ENCODE data around the gene THEMIS.
A peak's percentile ranks its signal among the peaks of the same experiment; 100 is the strongest.

The THEMIS gene

GRCh38 chr6:127761084-127761483 lies 139.8 kb downstream of the THEMIS start:
- Histone ChIP-seq H3K4me2 (ENCODE audit: insufficient read depth, low read length) (no peak overlapping the region), H3K4me1 (ENCODE audit: insufficient read depth, low read length) (peaks cover 27% of the 10 kb centered on the region), H3K79me2 (ENCODE audit: insufficient read depth, low read length) (no peaks in the 10 kb centered on the region), H2AFZ (ENCODE audit: low read depth, low read length) (no peak overlapping the region), H3K9ac (ENCODE audit: low read depth, low read length) (no peak overlapping the region), H3K36me3 (ENCODE audit: insufficient read depth, low read length) (no peaks in the 10 kb centered on the region), H3K27ac (ENCODE audit: low read length) (no peak overlapping the region), H3K9me3 (ENCODE audit: insufficient read depth, low read length, severe bottlenecking) (peaks cover 1% of the 10 kb centered on the region), H3K4me3 (ENCODE audit: low read depth in 1 of 2, low read length in 2 of 2) (no peak overlapping the region), H4K20me1 (ENCODE audit: insufficient read depth, low read length) (no peaks in the 10 kb centered on the region), H3K27me3 (ENCODE audit: insufficient read depth, low read length, poor library complexity) (no peaks in the 10 kb centered on the region)
- DNase-seq (peak; percentile 12), ATAC-seq (ENCODE audit: insufficient read depth, low read depth) (peak; percentile 85)
- TF ChIP-seq CTCF (IDR thresholded peaks at IDR 0.05; ENCODE audit: borderline replicate concordance, extremely low read depth, low read length, poor library complexity, severe bottlenecking) (no peak), EZH2 (IDR thresholded peaks at IDR 0.05; ENCODE audit: borderline replicate concordance, low read depth, low read length, severe bottlenecking) (no peak)

- no peaks in the 10 kb centered on the region for H3K9me3 ChIP-seq (ENCODE audit: insufficient read depth, low read length, severe bottlenecking)
- ATAC-seq (ENCODE audit: insufficient read depth, low read depth) (no peak), DNase-seq (no peak)
Observed at GRCh38 chr6:127749095-127749494, 151.8 kb downstream of the THEMIS start.

GRCh38 chr6:127748290-127748689 lies 152.6 kb downstream of the THEMIS start:
- no peak overlapping the region for H2AFZ ChIP-seq (ENCODE audit: low read depth, low read length)

More at GRCh38 chr6:127749095-127749494, 151.8 kb downstream of the THEMIS start:
- Histone ChIP-seq H3K9ac (ENCODE audit: low read depth, low read length) (no peak overlapping the region), H3K27ac (ENCODE audit: low read length) (no peak overlapping the region), H4K20me1 (ENCODE audit: insufficient read depth, low read length) (no peaks in the 10 kb centered on the region), H3K4me2 (ENCODE audit: insufficient read depth, low read length) (no peak overlapping the region), H3K36me3 (ENCODE audit: insufficient read depth, low read length) (no peaks in the 10 kb centered on the region), H3K4me3 (ENCODE audit: low read depth in 1 of 2, low read length in 2 of 2) (no peak overlapping the region), H3K27me3 (ENCODE audit: insufficient read depth, low read length, poor library complexity) (no peaks in the 10 kb centered on the region), H3K79me2 (ENCODE audit: insufficient read depth, low read length) (no peaks in the 10 kb centered on the region), H2AFZ (ENCODE audit: low read depth, low read length) (no peak overlapping the region), H3K4me1 (ENCODE audit: insufficient read depth, low read length) (no peaks in the 10 kb centered on the region)
- TF ChIP-seq EZH2 (IDR thresholded peaks at IDR 0.05; ENCODE audit: borderline replicate concordance, low read depth, low read length, severe bottlenecking) (no peak), CTCF (IDR thresholded peaks at IDR 0.05; ENCODE audit: borderline replicate concordance, extremely low read depth, low read length, poor library complexity, severe bottlenecking) (no peak)

More at GRCh38 chr6:127748290-127748689, 152.6 kb downstream of the THEMIS start:
- Histone ChIP-seq H3K27me3 (ENCODE audit: insufficient read depth, low read length, poor library complexity) (no peaks in the 10 kb centered on the region), H3K9ac (ENCODE audit: low read depth, low read length) (no peak overlapping the region), H3K4me3 (ENCODE audit: low read depth in 1 of 2, low read length in 2 of 2) (no peak overlapping the region), H3K4me2 (ENCODE audit: insufficient read depth, low read length) (no peak overlapping the region), H3K4me1 (ENCODE audit: insufficient read depth, low read length) (no peaks in the 10 kb centered on the region), H3K36me3 (ENCODE audit: insufficient read depth, low read length) (no peaks in the 10 kb centered on the region), H3K79me2 (ENCODE audit: insufficient read depth, low read length) (no peaks in the 10 kb centered on the region), H3K27ac (ENCODE audit: low read length) (no peak overlapping the region), H4K20me1 (ENCODE audit: insufficient read depth, low read length) (no peaks in the 10 kb centered on the region), H3K9me3 (ENCODE audit: insufficient read depth, low read length, severe bottlenecking) (no peaks in the 10 kb centered on the region)
- TF ChIP-seq EZH2 (IDR thresholded peaks at IDR 0.05; ENCODE audit: borderline replicate concordance, low read depth, low read length, severe bottlenecking) (no peak), CTCF (IDR thresholded peaks at IDR 0.05; ENCODE audit: borderline replicate concordance, extremely low read depth, low read length, poor library complexity, severe bottlenecking) (no peak)
- DNase-seq (no peak), ATAC-seq (ENCODE audit: insufficient read depth, low read depth) (no peak)

Measured in DND-41 (cell line).